Gastroesophageal sphincter (tissue), 3 donors: Measurements from ENCODE around the gene USP25.

Source experiments
- POLR2A ChIP-seq, 2 donors: fragments of 450-650 bp; IDR thresholded peaks; one replicate each; pipeline ENCODE4 v1.6.1; 2017; ENCODE audit warnings: antibody characterized with exemption in 2 of 2, mild to moderate bottlenecking in 2 of 2, moderate library complexity in 1 of 2
- TF ChIP-seq, protein P1 (sequence below), 4 experiments: fragments of 200-600 bp in 2 of 4; fragments of 450-650 bp in 2 of 4; sonication (generic) in 1 of 4; IDR thresholded peaks; one replicate each; pipeline ENCODE4 v1.5.1; 2017 to 2019; ENCODE audit warnings: antibody characterized with exemption in 4 of 4, mild to moderate bottlenecking in 2 of 4, moderate library complexity in 2 of 4

DNA sequence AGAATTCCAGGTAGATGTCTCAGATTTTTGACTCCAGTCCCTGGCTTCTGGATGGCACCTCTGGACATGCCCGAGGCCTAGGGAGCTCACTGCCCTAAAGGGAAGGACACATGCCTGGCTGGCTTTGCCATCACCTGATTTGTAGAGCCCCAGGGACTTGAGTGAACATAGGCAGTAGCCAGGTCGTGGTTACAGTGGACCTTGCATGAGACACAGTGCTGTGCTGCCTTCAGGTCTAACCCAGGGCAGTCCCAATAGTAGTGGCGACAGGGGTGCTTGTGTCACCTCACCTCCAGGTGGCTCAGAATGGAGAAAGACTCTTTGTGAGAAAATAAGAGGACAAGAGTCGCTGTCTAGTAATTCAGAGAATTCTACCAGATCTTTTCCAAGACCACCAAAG, 166.7 kb downstream of the USP25 start:
- TF ChIP-seq, protein P1, sequence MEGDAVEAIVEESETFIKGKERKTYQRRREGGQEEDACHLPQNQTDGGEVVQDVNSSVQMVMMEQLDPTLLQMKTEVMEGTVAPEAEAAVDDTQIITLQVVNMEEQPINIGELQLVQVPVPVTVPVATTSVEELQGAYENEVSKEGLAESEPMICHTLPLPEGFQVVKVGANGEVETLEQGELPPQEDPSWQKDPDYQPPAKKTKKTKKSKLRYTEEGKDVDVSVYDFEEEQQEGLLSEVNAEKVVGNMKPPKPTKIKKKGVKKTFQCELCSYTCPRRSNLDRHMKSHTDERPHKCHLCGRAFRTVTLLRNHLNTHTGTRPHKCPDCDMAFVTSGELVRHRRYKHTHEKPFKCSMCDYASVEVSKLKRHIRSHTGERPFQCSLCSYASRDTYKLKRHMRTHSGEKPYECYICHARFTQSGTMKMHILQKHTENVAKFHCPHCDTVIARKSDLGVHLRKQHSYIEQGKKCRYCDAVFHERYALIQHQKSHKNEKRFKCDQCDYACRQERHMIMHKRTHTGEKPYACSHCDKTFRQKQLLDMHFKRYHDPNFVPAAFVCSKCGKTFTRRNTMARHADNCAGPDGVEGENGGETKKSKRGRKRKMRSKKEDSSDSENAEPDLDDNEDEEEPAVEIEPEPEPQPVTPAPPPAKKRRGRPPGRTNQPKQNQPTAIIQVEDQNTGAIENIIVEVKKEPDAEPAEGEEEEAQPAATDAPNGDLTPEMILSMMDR (IDR thresholded peaks at IDR 0.05): peak in 1 of 4 experiments; percentile 5
- TF ChIP-seq POLR2A (IDR thresholded peaks at IDR 0.05): no peak
